GM13976 (cell line): ENCODE results near the gene LHFPL6.

Experiments used
- DNase-seq: peaks from one replicate; pipeline ENCODE4 v3.0.0; 2012; ENCODE audit warnings: low spot score
- in situ Hi-C: fragments of 300-500 bp; cut with MboI; formaldehyde crosslinking; loops from one replicate; pipeline ENCODE4 v1.12.0; 2022; ENCODE audit warnings: low sequenced_read_pairs, mixed read lengths, inconsistent platforms; ENCODE audit not compliant: unreplicated experiment
- TF ChIP-seq, protein P1 (sequence below): IDR thresholded peaks from 2 replicates; pipeline ENCODE4 v1.5.1; 2012; ENCODE audit warnings: borderline replicate concordance, mild to moderate bottlenecking; ENCODE audit not compliant: insufficient read depth; ENCODE audit errors: extremely low read depth, missing control alignments, control extremely low read depth

Gene LHFPL6

DNA sequence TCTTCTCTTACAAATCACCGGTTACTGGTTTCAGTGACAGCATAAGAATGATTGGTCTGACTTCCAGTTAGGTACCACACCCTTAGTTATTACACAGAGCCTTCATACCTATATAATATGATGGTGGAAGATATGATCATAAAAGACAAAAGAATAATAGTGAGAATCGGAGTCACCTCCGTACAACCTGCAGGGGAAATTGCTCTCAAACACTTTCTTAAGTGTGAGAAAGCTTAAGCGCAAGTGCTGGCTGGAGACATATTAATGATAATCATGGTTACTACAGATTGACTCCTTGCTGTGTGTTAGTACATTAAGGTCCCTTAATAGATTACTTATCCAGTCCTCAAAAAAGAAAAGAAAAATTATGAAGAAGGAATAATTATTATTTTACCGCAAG, 1.8 kb upstream of the LHFPL6 start:
- TF ChIP-seq, protein P1, sequence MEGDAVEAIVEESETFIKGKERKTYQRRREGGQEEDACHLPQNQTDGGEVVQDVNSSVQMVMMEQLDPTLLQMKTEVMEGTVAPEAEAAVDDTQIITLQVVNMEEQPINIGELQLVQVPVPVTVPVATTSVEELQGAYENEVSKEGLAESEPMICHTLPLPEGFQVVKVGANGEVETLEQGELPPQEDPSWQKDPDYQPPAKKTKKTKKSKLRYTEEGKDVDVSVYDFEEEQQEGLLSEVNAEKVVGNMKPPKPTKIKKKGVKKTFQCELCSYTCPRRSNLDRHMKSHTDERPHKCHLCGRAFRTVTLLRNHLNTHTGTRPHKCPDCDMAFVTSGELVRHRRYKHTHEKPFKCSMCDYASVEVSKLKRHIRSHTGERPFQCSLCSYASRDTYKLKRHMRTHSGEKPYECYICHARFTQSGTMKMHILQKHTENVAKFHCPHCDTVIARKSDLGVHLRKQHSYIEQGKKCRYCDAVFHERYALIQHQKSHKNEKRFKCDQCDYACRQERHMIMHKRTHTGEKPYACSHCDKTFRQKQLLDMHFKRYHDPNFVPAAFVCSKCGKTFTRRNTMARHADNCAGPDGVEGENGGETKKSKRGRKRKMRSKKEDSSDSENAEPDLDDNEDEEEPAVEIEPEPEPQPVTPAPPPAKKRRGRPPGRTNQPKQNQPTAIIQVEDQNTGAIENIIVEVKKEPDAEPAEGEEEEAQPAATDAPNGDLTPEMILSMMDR: no peak
- DNase-seq: no peak
- in situ Hi-C loops: no loop called here

DNA sequence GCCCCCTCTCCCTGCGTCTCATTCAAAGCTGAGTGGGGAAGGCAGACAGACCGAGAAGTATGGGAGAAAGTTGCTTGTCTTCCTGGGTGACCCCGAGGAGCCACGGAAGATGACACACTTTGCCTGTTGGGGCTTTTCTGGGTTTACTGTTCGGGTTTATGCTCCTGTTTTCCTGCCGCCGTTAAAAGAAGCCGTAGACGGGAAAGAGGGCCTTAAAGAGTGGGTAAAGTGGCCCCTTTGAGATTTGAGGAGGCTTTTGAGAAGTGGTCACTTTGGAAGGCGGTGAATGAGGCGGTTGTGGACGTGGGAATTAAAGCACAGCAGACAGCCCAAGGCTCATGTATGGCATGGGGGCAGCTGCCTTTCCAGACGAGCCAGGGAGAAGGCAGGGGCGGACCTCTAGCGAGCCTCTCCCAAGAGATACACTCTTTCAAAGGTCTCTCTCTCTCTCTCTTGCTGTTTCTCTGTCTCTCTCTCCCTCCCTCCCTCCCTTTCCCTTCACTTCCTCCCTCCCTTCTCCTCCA, 493 bp upstream of the LHFPL6 start:
- TF ChIP-seq, protein P1: no peak
- no peak for DNase-seq
- in situ Hi-C loops: no loop called here

DNA sequence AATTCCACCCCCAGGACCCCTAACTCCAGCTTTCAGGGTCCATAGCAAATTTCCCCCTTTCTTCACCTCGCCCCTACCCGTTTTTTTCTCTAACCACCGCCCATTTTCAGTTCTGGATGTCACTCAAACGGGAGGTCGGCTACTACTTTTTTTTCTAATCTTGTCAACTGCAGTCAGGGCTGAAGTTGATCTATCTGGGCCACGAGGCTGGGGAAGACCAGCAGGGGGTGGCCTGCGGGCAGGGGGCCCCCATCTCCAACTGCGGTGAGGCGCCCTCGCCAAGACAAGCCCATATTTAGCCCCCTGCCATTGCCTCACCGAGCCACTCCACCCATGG, 748 bp downstream of the LHFPL6 start:
- DNase-seq: peak; percentile 57
- in situ Hi-C loops: no loop called here

DNA sequence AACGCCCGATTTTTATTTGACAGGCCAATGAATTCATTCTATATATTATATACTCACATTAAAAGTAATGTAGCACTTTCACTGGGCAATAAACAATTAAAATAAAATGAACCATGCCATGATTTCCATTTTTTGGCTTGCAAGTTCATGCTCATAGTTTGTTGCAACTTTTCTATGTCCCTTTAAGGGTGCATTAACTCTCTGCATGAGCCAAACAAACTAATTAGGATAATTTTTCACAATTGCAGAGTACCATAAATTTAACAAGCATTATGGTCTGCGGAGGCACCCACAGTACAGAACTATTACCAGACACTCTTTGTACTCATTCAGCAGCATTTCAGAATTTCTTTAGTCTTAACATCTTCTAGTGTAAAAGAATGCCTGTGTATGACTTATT, 1.4 kb downstream of the LHFPL6 start:
- no peak for DNase-seq
- TF ChIP-seq, protein P1: no peak
- in situ Hi-C loops: no loop called here

More for the DNA sequence above, 748 bp downstream of the LHFPL6 start:
- TF ChIP-seq, protein P1: no peak

DNA sequence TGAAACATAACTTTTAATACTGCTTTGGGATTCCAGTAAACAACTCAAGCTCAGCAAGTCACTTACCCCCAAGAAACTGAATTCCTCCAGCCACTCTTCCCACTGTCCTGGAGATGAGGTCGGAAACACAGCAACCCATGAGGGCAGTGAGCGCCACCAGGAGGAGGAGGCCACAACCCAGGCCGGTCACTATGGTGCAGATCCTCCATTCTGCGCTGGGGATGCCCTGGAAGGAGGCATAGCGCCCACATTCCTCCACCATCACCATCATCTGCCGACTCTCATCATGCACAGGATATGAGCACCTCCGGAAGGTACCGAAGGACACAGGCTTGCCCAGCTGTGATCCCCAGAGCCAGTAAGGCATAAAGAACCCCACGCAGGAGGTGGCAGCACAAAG, 2.2 kb downstream of the LHFPL6 start:
- no peak for DNase-seq
- TF ChIP-seq, protein P1: no peak
- in situ Hi-C loops: no loop called here

DNA sequence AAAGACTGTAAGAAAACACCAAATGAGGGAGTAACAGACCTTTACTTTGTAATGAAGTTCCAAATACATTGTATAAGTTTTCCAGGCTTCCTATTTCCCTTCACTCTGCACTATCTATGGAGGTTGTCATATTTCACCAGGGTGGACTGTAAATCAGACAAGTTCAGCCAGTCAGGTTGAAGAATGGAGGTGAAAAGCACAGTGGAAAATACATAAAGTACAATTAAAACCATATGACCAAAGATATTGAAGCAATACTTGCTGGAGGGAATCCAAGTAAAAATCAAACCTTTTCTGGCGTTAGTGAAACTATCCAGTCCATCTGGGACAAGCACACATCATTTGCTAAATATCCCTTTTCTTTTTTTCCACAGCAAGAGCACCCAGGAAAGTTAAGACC, 3.2 kb downstream of the LHFPL6 start:
- TF ChIP-seq, protein P1: no peak
- in situ Hi-C loops: no loop called here
- no peak for DNase-seq

DNA sequence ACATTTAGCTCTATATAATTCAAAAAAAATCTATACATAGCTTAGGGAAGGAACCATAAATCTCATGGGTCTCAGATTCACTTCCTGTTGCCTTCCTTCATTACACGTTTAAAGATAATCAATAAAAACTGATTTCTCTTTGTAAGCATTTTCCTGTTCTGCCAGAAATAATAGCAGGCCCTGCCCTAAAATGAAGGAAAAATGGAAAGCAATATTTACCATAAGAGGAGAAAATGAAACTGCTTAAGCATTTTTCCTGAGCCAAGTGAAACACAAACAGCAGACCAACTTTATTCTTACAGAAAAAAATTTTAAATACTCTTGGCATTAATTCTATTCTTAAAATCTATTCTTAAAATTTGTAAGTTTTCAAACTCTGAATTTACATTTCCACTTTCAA, 4.0 kb downstream of the LHFPL6 start:
- in situ Hi-C loops: no loop called here
- TF ChIP-seq, protein P1: no peak
- DNase-seq: no peak
